Measurements from ENCODE around the gene MCL1. TPM values are rescaled to one million over a fixed set of nuclear protein-coding genes. Genes with fewer than 3 reads are reported as not detected.

MCL1 gene
- total and polyA plus RNA-seq, 2 of the 13 experiments (the other 11 are each of a cell fraction or from before 2014, with no cell fraction given) = 69.5 to 125 TPM

GRCh38 chr1:150561974-150562445, 17.4 kb downstream of the MCL1 start (continued):
- TF ChIP-seq ZNF672 (CRISPR knock-in tag; IDR thresholded peaks at IDR 0.05) (no peak), ARID4A (CRISPR knock-in tag; IDR thresholded peaks at IDR 0.05; ENCODE audit: borderline replicate concordance) (peak; percentile 67), NONO (IDR thresholded peaks at IDR 0.05) (no peak), NONO (CRISPR knock-in tag; conservative IDR thresholded peaks at IDR 0.05) (0 out of 2 replicates have a peak, but pooled peaks have one; percentile 9), ZSCAN12 (CRISPR knock-in tag; IDR thresholded peaks at IDR 0.05) (no peak), PBX3 (CRISPR knock-in tag; IDR thresholded peaks at IDR 0.05; ENCODE audit: borderline replicate concordance) (no peak), TAF15 (IDR thresholded peaks at IDR 0.05; ENCODE audit: low read depth, low read length, poor library complexity, severe bottlenecking) (no peak), HNF4G (IDR thresholded peaks at IDR 0.05; ENCODE audit: borderline replicate concordance, low read depth, low read length) (no peak), HNF4G (CRISPR knock-in tag; IDR thresholded peaks at IDR 0.05; ENCODE audit: borderline replicate concordance, low read depth) (peak; percentile 50; the same call in 1 of the 2 replicates), HIC2 (CRISPR knock-in tag; IDR thresholded peaks at IDR 0.05; ENCODE audit: low read depth) (0 out of 2 replicates have a peak, but pooled peaks have one; percentile 43), BCLAF1 (IDR thresholded peaks at IDR 0.05) (no peak), NRL (CRISPR knock-in tag; IDR thresholded peaks at IDR 0.05; ENCODE audit: borderline replicate concordance) (no peak), HMGXB3 (CRISPR knock-in tag; IDR thresholded peaks at IDR 0.05; ENCODE audit: borderline replicate concordance) (0 out of 2 replicates have a peak, but pooled peaks have one; percentile 44), GPN1 (CRISPR knock-in tag; IDR thresholded peaks at IDR 0.05; ENCODE audit: borderline replicate concordance) (no peak)
